A673 (cell line): ENCODE data around the gene HBB. TPM values are rescaled to one million over a fixed set of nuclear protein-coding genes. Genes with fewer than 3 reads are reported as not detected.
"Not testable (repeated sequence)": the region's sequence is repeated elsewhere in the genome, so short reads cannot be mapped to it uniquely, and the experiment has no call there.

Experiments
- BruUV-seq: library from RNA; stranded (reverse); fragments of 400-500 nt; replicated peaks from 2 replicates; lab custom pipeline; 2021; lab: Mats Ljungman, UMichigan
- CTCF ChIA-PET: fragments of 300-600 bp; sonication (Branson Sonifier 250); formaldehyde crosslinking; loops from one replicate; lab custom pipeline; 2022; ENCODE audit warnings: antibody characterized with exemption; lab: Charles Lee
- POLR2A ChIA-PET: fragments of 300-600 bp; sonication (Branson Sonifier 250); formaldehyde crosslinking; loops from one replicate; lab custom pipeline; 2022; ENCODE audit warnings: antibody characterized with exemption; ENCODE audit not compliant: low non-redundant PET; lab: Charles Lee
- DNase-seq: peaks from one replicate; pipeline ENCODE4 v3.0.0-alpha.2; 2015; ENCODE audit warnings: low spot score
- H3K27ac ChIP-seq: fragments of 200-600 bp; sonication (generic); 2 replicates; pipeline ENCODE4 v1.5.1; 2016; ENCODE audit warnings: mixed run types, low read depth, mild to moderate bottlenecking, mixed read lengths, antibody characterized with exemption, low read length; ENCODE audit not compliant: poor library complexity, severe bottlenecking
- H3K27me3 ChIP-seq: fragments of 200-600 bp; sonication (generic); replicated peaks from 2 replicates; pipeline ENCODE4 v1.6.1; 2017; ENCODE audit warnings: mixed run types, low read depth, mild to moderate bottlenecking, mixed read lengths, antibody characterized with exemption, low read length; ENCODE audit not compliant: insufficient read depth, poor library complexity
- H3K36me3 ChIP-seq: fragments of 200-600 bp; sonication (generic); 2 replicates; pipeline ENCODE4 v1.6.1; 2016; ENCODE audit warnings: mixed run types, mild to moderate bottlenecking, mixed read lengths, antibody characterized with exemption, low read length; ENCODE audit not compliant: insufficient read depth, poor library complexity, severe bottlenecking
- H3K4me1 ChIP-seq: fragments of 200-600 bp; sonication (generic); 2 replicates; pipeline ENCODE4 v1.6.1; 2017; ENCODE audit warnings: mixed run types, mild to moderate bottlenecking, mixed read lengths, antibody characterized with exemption, low read length; ENCODE audit not compliant: insufficient read depth, poor library complexity, severe bottlenecking
- H3K4me3 ChIP-seq: fragments of 200-600 bp; sonication (generic); 2 replicates; pipeline ENCODE4 v1.5.1; 2016; ENCODE audit warnings: low read depth, mixed run types, mild to moderate bottlenecking, mixed read lengths, low read length; ENCODE audit not compliant: poor library complexity, severe bottlenecking
- H3K9me3 ChIP-seq: fragments of 200-600 bp; sonication (generic); 2 replicates; pipeline ENCODE4 v1.6.1; 2016; ENCODE audit warnings: mixed run types, low read depth, mild to moderate bottlenecking, mixed read lengths, antibody characterized with exemption, low read length; ENCODE audit not compliant: poor library complexity, severe bottlenecking
- EZH2 ChIP-seq: fragments of 200-600 bp; sonication (generic); IDR thresholded peaks from 2 replicates; pipeline ENCODE4 v1.6.1; 2017; ENCODE audit warnings: borderline replicate concordance, low read depth, mild to moderate bottlenecking, mixed read lengths, antibody characterized with exemption, low read length; ENCODE audit not compliant: poor library complexity, severe bottlenecking
- intact Hi-C: fragments of 100-400 bp; cut with micrococcal nuclease; formaldehyde crosslinking; loops from one replicate; pipeline ENCODE4 v1.10.0; 2022; ENCODE audit not compliant: unreplicated experiment
- total RNA-seq: library from RNA; stranded (reverse); gene quantifications from 2 replicates; pipeline ENCODE4 v1.2.3, GENCODE V29; 2021
- TF ChIP-seq, protein P1 (sequence below): fragments of 300-800, 200-600 bp; sonication (generic); conservative IDR thresholded peaks from 2 replicates; pipeline ENCODE4 v1.5.1; 2017; ENCODE audit warnings: low read depth, mild to moderate bottlenecking, antibody characterized with exemption, low read length, moderate library complexity, mixed read lengths

HBB gene
- total RNA-seq, 1 experiment from 2014 or later = not detected

DNA sequence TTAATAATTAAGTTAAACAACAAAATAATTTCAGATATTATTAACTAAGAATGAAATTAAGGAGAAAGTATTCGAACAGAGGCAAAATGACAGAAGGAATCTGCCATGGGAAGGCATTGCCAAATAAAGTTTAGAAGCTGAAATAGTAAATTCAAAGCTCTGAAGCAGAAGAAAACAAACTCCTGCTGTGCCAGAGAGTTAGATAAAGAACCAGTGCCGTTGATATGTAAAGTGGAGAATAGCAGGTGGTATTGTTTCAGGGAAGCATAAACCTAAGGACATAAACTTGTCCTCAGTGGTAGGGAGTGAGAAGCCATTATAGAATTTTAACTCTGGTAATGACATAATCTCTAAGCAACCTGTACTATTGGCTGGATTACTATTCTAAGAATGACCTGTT, 30.4 kb upstream of the HBB start:
- TF ChIP-seq, protein P1, sequence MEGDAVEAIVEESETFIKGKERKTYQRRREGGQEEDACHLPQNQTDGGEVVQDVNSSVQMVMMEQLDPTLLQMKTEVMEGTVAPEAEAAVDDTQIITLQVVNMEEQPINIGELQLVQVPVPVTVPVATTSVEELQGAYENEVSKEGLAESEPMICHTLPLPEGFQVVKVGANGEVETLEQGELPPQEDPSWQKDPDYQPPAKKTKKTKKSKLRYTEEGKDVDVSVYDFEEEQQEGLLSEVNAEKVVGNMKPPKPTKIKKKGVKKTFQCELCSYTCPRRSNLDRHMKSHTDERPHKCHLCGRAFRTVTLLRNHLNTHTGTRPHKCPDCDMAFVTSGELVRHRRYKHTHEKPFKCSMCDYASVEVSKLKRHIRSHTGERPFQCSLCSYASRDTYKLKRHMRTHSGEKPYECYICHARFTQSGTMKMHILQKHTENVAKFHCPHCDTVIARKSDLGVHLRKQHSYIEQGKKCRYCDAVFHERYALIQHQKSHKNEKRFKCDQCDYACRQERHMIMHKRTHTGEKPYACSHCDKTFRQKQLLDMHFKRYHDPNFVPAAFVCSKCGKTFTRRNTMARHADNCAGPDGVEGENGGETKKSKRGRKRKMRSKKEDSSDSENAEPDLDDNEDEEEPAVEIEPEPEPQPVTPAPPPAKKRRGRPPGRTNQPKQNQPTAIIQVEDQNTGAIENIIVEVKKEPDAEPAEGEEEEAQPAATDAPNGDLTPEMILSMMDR = no peak
- TF ChIP-seq EZH2 = no peak
- ChIA-PET CTCF (no interaction called here), POLR2A (no interaction called here)
- Histone ChIP-seq H3K4me3 (no peak overlapping the region), H3K27ac (no peak overlapping the region), H3K4me1 (no peaks in the 10 kb centered on the region), H3K27me3 (no peaks in the 10 kb centered on the region), H3K9me3 (no peaks in the 10 kb centered on the region), H3K36me3 (no peaks in the 10 kb centered on the region)
- intact Hi-C loops = no loop called here
- BruUV-seq = no TSS peak
- no peak for DNase-seq

DNA sequence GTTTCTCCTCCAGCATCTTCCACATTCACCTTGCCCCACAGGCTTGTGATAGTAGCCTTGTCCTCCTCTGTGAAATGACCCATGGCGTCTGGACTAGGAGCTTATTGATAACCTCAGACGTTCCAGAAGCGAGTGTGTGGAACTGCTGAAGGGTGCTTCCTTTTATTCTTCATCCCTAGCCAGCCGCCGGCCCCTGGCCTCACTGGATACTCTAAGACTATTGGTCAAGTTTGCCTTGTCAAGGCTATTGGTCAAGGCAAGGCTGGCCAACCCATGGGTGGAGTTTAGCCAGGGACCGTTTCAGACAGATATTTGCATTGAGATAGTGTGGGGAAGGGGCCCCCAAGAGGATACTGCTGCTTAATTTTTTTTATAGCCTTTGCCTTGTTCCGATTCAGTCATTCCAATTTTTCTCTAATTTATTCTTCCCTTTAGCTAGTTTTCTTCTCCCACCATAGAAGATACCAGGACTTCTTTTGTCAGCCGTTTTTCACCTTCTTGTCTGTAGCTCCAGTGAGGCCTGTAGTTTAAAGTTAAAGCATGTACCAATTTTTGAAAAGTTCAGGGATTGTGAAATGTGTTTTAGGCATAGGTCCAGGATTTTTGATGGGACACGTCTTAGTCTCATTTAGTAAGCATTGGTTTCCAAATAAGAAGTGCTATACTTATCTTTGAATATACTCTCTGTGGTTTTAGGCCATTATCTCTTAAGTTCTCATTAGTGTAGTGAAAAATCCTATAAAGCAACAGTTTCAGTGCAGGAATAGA, 28.0 kb upstream of the HBB start, which contains the start of gene HBG2:
Gene HBG2, minus strand, starts transcription at position 136 of the 768 bp plus-strand sequence. Its CDS starts 53 bp downstream, at position 83.
- CTCF ChIA-PET, H3K4me3 ChIP-seq, H3K27ac ChIP-seq, H3K9me3 ChIP-seq, POLR2A ChIA-PET, intact Hi-C loops, H3K36me3 ChIP-seq, H3K27me3 ChIP-seq, BruUV-seq, H3K4me1 ChIP-seq, DNase-seq: not testable (repeated sequence)

DNA sequence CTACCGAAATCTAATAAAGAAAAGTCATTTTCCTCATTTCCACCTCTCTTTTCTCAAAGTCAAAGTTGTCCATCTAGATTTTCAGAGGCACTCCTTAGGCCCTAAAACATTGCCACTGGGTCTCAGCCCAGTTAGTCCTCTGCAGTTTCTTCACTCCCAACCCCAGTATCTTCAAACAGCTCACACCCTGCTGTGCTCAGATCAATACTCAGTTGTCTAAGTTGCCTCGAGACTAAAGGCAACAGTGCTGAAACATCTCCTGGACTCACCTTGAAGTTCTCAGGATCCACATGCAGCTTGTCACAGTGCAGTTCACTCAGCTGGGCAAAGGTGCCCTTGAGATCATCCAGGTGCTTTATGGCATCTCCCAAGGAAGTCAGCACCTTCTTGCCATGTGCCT, 27.2 kb upstream of the HBB start:
- H3K36me3 ChIP-seq, POLR2A ChIA-PET, H3K27ac ChIP-seq, CTCF ChIA-PET, H3K4me3 ChIP-seq, H3K9me3 ChIP-seq, intact Hi-C loops, H3K27me3 ChIP-seq, BruUV-seq, H3K4me1 ChIP-seq, DNase-seq: not testable (repeated sequence)

DNA sequence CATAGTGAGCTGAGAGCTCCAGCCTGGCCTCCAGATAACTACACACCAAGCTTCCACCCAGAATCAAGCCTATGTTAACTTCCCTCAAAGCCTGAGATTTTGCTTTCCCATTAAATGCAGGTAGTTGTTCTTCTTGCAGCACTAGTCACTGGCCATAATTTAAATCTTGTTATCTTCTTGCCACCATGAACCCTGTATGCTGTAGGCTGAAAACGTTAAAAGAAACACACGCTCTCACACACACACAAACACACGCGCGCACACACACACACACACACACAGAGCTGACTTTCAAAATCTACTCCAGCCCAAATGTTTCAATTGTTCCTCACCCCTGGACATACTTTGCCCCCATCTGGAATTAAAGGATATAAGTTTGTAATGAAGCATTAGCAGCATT, 26.6 kb upstream of the HBB start:
- H3K27ac ChIP-seq, BruUV-seq, H3K27me3 ChIP-seq, H3K9me3 ChIP-seq, H3K36me3 ChIP-seq, CTCF ChIA-PET, H3K4me1 ChIP-seq, H3K4me3 ChIP-seq, POLR2A ChIA-PET, intact Hi-C loops, DNase-seq: not testable (repeated sequence)
